GM19372 (cell line): ENCODE results near the gene MTM1.

Source experiments
- ATAC-seq: cut with Tn5 transposase; IDR thresholded peaks from one replicate; pipeline ENCODE4 v1.9.1; 2021; ENCODE audit warnings: mild to moderate bottlenecking, low read depth, moderate library complexity; ENCODE audit not compliant: unreplicated experiment

Gene MTM1

GRCh38 chrX:150700107-150700506 is 131.7 kb downstream of the MTM1 start:
- no peak for ATAC-seq

DNA sequence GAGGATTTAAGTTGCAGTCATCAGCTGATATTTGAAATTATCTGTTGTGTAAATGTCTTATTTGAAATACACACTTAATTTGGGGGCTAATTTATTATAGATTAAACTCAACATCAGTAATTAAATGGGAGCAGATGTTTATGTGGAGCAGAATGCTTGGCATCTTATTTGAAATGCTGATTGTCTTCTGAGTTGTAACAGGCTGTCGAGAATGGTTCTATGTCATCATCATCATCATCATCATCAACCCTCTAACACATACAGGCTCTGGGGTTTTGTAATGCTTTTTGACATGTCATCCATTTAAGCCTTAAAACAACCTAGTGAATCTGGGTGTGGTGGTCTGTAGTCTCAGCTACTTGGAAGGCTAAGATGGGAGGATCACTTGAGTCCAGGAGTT is 133.0 kb downstream of the MTM1 start:
- ATAC-seq: no peak

GRCh38 chrX:150702966-150703694 is 134.7 kb downstream of the MTM1 start:
- ATAC-seq: no peak

- no peak for ATAC-seq
Measured at GRCh38 chrX:150703695-150703974, 135.2 kb downstream of the MTM1 start.

- no peak for ATAC-seq
Measured at GRCh38 chrX:150704030-150704613, 135.7 kb downstream of the MTM1 start.

DNA sequence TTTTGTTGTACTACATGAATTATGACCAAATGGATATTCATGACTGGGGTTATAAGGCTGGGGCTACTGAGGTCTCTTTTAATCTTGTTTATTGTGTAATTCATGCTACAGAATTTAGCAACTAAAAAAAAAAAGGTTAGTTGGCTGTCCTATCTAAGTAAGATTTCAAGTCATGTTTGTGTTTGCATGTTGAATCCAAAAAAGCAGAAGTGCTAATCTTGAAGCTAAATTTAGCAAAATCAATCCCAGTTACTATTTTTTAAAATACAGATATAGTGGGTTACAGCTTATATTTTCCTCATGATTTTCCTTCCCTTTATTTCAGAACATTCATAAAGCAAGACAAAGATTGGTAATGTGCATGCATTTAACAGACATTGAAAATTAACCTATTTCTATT is 144.2 kb downstream of the MTM1 start:
- no peak for ATAC-seq

- no peak for ATAC-seq
Measured at GRCh38 chrX:150715184-150715583, 146.8 kb downstream of the MTM1 start.

DNA sequence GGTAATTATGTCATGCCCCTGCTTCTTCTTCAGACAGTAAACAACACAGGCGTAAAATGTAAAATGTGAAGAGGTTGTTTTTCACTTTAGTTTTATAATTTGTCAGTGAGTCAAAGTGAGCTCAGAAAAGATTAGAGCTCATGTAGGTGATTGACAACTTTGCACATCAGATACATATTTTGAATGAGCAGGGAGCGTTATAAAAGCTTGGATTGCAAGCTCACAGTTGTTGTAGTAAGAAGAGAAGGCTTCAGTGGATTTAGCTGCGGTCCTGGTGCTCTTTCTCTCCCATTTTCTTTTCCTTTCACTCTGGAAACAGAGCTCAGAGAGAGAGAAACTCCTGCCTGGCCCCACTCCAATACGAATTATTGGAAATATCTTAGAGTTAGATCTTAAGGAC is 151.2 kb downstream of the MTM1 start:
- no peak for ATAC-seq
